HepG2 (cell line): Measurements from ENCODE around the gene ADAM19.

Experiments used
- ARNT ChIP-seq: fragments of 450-650 bp; IDR thresholded peaks from 2 replicates; pipeline ENCODE4 v1.6.1; 2017
- TAF1 ChIP-seq: sonication (generic); formaldehyde crosslinking; IDR thresholded peaks from 2 replicates; pipeline ENCODE4 v1.4.0; 2020; ENCODE audit warnings: missing genetic modification reagents
- TGIF2 ChIP-seq: IDR thresholded peaks from 2 replicates; pipeline ENCODE4 v1.6.1; 2016; ENCODE audit warnings: control low read depth, missing compliant biosample characterization
- USF2 ChIP-seq, 2 experiments: sonication (generic) in 1 of 2; formaldehyde crosslinking in 1 of 2; IDR thresholded peaks; 2 replicates each; pipeline versions ENCODE4 v1.5.1 to v1.6.1; 2011 to 2020; ENCODE audit warnings: borderline replicate concordance in 1 of 2, low read depth in 1 of 2, low read length in 1 of 2, mild to moderate bottlenecking in 1 of 2, missing genetic modification reagents in 1 of 2, moderate library complexity in 1 of 2
- YY1 ChIP-seq: IDR thresholded peaks from 2 replicates; pipeline ENCODE4 v1.6.1; 2011; ENCODE audit warnings: low read length, low read depth, moderate library complexity, mild to moderate bottlenecking; ENCODE audit not compliant: insufficient read depth, insufficient replicate concordance
- ZNF232 ChIP-seq: sonication (generic); formaldehyde crosslinking; IDR thresholded peaks from 2 replicates; pipeline ENCODE4 v1.4.0; 2020; ENCODE audit warnings: missing genetic modification reagents, borderline replicate concordance
- ZNF614 ChIP-seq: IDR thresholded peaks from 2 replicates; pipeline ENCODE4 v1.6.1; 2018; ENCODE audit warnings: missing biosample characterization, missing genetic modification reagents, inconsistent platforms, borderline replicate concordance
- ZNF629 ChIP-seq: sonication (generic); formaldehyde crosslinking; conservative IDR thresholded peaks from 2 replicates; pipeline ENCODE4 v1.5.0; 2020; ENCODE audit warnings: missing genetic modification reagents
- TF ChIP-seq, protein P1 (sequence below): IDR thresholded peaks from 2 replicates; pipeline ENCODE4 v1.6.1; 2016; ENCODE audit warnings: missing compliant biosample characterization, missing genetic modification reagents, borderline replicate concordance
- TF ChIP-seq, protein P2 (sequence below): sonication (generic); formaldehyde crosslinking; IDR thresholded peaks from 2 replicates; pipeline ENCODE4 v1.4.0; 2020; ENCODE audit warnings: missing genetic modification reagents
- TF ChIP-seq, protein P3 (sequence below), 2 experiments: IDR thresholded peaks; 2 replicates each; pipeline ENCODE4 v1.6.1; 2011 to 2012; ENCODE audit warnings: low read length in 2 of 2, borderline replicate concordance in 1 of 2, low read depth in 1 of 2, mild to moderate bottlenecking in 1 of 2, moderate library complexity in 1 of 2
- TF ChIP-seq, protein P4 (sequence below), 2 experiments: sonication (generic) in 1 of 2; formaldehyde crosslinking in 1 of 2; IDR thresholded peaks; 2 replicates each; pipeline versions ENCODE4 v1.4.0 to v1.6.1; 2018 to 2020; ENCODE audit warnings: missing genetic modification reagents in 2 of 2, borderline replicate concordance in 1 of 2, low read depth in 1 of 2, mild to moderate bottlenecking in 1 of 2, missing biosample characterization in 1 of 2

DNA sequence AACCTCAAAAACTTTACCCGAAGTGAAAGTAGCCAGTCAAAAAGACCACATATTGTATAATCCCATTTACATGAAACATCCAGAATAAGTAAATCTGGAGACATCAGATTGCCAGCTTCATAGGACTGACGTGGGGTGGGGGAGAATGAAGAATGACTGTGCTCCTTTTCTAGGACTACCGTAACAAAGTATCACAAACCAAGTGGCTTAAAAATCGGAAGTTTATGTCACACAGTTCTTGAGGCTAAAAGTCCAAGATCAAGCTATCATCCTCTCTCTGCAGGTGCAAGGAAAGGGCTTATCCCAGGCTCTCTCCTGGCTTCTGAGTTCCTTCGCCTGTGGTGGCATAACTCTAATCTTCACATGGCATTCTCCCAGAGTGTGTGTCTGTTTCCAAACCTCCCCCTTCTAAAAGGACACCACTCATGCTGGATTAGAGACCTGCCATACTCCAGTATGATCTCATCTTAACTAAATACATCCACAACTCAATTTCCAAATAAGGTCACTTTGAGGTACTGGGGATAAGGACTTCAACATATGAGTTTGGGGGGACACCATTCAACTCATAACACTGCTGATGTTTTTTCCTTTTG is 25.5 kb downstream of the ADAM19 start:
- TF ChIP-seq ZNF614 (CRISPR knock-in tag) (no peak), YY1 (no peak), ZNF232 (no peak), ZNF629 (CRISPR knock-in tag) (no peak), TGIF2 (CRISPR knock-in tag) (no peak), TAF1 (CRISPR knock-in tag) (no peak), USF2 (IDR thresholded peaks at IDR 0.05; ENCODE audit: low read depth, low read length) (no peak), USF2 (CRISPR knock-in tag; IDR thresholded peaks at IDR 0.05; ENCODE audit: borderline replicate concordance) (no peak), ARNT (no peak)
- TF ChIP-seq, protein P1, sequence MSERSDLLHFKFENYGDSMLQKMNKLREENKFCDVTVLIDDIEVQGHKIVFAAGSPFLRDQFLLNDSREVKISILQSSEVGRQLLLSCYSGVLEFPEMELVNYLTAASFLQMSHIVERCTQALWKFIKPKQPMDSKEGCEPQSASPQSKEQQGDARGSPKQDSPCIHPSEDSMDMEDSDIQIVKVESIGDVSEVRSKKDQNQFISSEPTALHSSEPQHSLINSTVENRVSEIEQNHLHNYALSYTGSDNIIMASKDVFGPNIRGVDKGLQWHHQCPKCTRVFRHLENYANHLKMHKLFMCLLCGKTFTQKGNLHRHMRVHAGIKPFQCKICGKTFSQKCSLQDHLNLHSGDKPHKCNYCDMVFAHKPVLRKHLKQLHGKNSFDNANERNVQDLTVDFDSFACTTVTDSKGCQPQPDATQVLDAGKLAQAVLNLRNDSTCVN (CRISPR knock-in tag) = no peak
- TF ChIP-seq, protein P2, sequence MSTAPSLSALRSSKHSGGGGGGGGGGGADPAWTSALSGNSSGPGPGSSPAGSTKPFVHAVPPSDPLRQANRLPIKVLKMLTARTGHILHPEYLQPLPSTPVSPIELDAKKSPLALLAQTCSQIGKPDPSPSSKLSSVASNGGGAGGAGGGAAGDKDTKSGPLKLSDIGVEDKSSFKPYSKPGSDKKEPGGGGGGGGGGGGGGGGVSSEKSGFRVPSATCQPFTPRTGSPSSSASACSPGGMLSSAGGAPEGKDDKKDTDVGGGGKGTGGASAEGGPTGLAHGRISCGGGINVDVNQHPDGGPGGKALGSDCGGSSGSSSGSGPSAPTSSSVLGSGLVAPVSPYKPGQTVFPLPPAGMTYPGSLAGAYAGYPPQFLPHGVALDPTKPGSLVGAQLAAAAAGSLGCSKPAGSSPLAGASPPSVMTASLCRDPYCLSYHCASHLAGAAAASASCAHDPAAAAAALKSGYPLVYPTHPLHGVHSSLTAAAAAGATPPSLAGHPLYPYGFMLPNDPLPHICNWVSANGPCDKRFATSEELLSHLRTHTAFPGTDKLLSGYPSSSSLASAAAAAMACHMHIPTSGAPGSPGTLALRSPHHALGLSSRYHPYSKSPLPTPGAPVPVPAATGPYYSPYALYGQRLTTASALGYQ (CRISPR knock-in tag) = no peak
- TF ChIP-seq, protein P3, sequence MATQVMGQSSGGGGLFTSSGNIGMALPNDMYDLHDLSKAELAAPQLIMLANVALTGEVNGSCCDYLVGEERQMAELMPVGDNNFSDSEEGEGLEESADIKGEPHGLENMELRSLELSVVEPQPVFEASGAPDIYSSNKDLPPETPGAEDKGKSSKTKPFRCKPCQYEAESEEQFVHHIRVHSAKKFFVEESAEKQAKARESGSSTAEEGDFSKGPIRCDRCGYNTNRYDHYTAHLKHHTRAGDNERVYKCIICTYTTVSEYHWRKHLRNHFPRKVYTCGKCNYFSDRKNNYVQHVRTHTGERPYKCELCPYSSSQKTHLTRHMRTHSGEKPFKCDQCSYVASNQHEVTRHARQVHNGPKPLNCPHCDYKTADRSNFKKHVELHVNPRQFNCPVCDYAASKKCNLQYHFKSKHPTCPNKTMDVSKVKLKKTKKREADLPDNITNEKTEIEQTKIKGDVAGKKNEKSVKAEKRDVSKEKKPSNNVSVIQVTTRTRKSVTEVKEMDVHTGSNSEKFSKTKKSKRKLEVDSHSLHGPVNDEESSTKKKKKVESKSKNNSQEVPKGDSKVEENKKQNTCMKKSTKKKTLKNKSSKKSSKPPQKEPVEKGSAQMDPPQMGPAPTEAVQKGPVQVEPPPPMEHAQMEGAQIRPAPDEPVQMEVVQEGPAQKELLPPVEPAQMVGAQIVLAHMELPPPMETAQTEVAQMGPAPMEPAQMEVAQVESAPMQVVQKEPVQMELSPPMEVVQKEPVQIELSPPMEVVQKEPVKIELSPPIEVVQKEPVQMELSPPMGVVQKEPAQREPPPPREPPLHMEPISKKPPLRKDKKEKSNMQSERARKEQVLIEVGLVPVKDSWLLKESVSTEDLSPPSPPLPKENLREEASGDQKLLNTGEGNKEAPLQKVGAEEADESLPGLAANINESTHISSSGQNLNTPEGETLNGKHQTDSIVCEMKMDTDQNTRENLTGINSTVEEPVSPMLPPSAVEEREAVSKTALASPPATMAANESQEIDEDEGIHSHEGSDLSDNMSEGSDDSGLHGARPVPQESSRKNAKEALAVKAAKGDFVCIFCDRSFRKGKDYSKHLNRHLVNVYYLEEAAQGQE (IDR thresholded peaks at IDR 0.05; ENCODE audit: borderline replicate concordance in 1 of 2, low read depth in 1 of 2, low read length in 2 of 2) = no peak
- TF ChIP-seq, protein P4, sequence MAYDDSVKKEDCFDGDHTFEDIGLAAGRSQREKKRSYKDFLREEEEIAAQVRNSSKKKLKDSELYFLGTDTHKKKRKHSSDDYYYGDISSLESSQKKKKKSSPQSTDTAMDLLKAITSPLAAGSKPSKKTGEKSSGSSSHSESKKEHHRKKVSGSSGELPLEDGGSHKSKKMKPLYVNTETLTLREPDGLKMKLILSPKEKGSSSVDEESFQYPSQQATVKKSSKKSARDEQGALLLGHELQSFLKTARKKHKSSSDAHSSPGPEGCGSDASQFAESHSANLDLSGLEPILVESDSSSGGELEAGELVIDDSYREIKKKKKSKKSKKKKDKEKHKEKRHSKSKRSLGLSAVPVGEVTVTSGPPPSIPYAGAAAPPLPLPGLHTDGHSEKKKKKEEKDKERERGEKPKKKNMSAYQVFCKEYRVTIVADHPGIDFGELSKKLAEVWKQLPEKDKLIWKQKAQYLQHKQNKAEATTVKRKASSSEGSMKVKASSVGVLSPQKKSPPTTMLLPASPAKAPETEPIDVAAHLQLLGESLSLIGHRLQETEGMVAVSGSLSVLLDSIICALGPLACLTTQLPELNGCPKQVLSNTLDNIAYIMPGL (CRISPR knock-in tag; IDR thresholded peaks at IDR 0.05; ENCODE audit: borderline replicate concordance in 1 of 2, low read depth in 1 of 2) = no peak
